Tibial nerve (tissue), 4 donors: Measurements from ENCODE around the gene MAP1LC3B2. TPM values are rescaled to one million over a fixed set of nuclear protein-coding genes. Genes with fewer than 3 reads are reported as not detected.

Experiments used
- DNase-seq, 2 donors: peaks; one replicate each; pipeline ENCODE4 v3.0.0-alpha.2; 2019; ENCODE audit warnings: low spot score in 2 of 2
- H3K27ac ChIP-seq, 4 donors: fragments of 200-600 bp; sonication (generic) in 3 of 4; one replicate each; pipeline ENCODE4 v1.5.1; 2017 to 2019; ENCODE audit warnings: mild to moderate bottlenecking in 1 of 4
- H3K27me3 ChIP-seq, 2 donors: fragments of 200-600 bp; sonication (generic) in 1 of 2; one replicate each; pipeline versions ENCODE4 v1.5.1 to v1.6.0; 2017 to 2019
- H3K36me3 ChIP-seq, 3 donors: fragments of 200-600 bp; sonication (generic); one replicate each; pipeline ENCODE4 v1.5.1; 2018 to 2019
- H3K4me1 ChIP-seq, 4 donors: fragments of 200-600 bp; sonication (generic) in 3 of 4; one replicate each; pipeline ENCODE4 v1.5.1; 2017 to 2019
- H3K4me3 ChIP-seq, 4 donors: fragments of 200-600 bp; sonication (generic) in 3 of 4; one replicate each; pipeline ENCODE4 v1.5.1; 2017 to 2019; ENCODE audit warnings: mild to moderate bottlenecking in 1 of 4, moderate library complexity in 1 of 4
- H3K9me3 ChIP-seq, 4 donors: fragments of 200-600 bp; sonication (generic) in 3 of 4; one replicate each; pipeline ENCODE4 v1.5.1; 2017 to 2019
- EP300 ChIP-seq, 2 donors: sonication (generic); formaldehyde crosslinking; IDR thresholded peaks; one replicate each; pipeline ENCODE4 v1.6.1; 2017; ENCODE audit warnings: antibody characterized with exemption in 2 of 2, mild to moderate bottlenecking in 1 of 2
- POLR2A ChIP-seq, 2 donors: fragments of 450-650 bp; IDR thresholded peaks; one replicate each; pipeline ENCODE4 v1.6.1; 2017; ENCODE audit warnings: antibody characterized with exemption in 2 of 2, mild to moderate bottlenecking in 2 of 2, moderate library complexity in 2 of 2
- WGBS, 2 donors: methylation state at CpG; one replicate each; pipeline ENCODE4 v1.1.5; 2018; 5-methylcytosine and 5-hydroxymethylcytosine counted together
- total RNA-seq, 4 donors: library from RNA; depleted of rRNA; stranded (reverse); fragments of >200 nt; gene quantifications; one replicate each; pipeline ENCODE4 v1.1.0, GENCODE V29; 2016
- TF ChIP-seq, protein P1 (sequence below), 5 experiments: fragments of 200-600 bp in 3 of 5; fragments of 450-650 bp in 2 of 5; sonication (generic) in 3 of 5; IDR thresholded peaks; one replicate each; pipeline ENCODE4 v1.5.1; 2016 to 2019; ENCODE audit warnings: antibody characterized with exemption in 5 of 5, mild to moderate bottlenecking in 3 of 5, moderate library complexity in 2 of 5

MAP1LC3B2 gene
- total RNA-seq, 4 donors from 2014 or later = 0.98 to 1.7 TPM; not detected in 2

DNA sequence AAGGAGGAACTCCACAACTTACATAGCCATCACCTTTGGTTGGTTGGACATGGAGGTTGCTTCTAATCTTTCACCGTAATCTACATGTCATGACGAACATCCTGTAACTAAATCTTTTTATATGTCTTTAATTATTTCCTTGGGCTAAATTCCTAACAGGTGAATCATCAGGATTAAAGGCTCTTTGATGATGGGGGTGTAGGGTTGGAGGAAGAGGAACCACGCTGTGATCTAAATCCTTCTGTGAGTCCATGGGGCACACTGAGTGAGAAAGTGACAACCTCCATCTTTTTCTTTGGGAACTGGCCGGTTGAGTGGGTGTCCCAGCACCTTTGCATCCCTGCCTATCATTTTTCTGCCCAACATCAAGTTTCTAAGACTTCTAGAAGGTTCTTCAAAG lies 31.1 kb upstream of the MAP1LC3B2 start:
- Histone ChIP-seq H3K4me1 (peaks cover 0 to 62% (median 28%) of the 10 kb centered on the region in 4 donors), H3K9me3 (no peaks in the 10 kb centered on the region), H3K27ac (peak overlapping the region; percentile 32 to 79 (median 66)), H3K4me3 (no peak overlapping the region), H3K27me3 (no peaks in the 10 kb centered on the region), H3K36me3 (no peaks in the 10 kb centered on the region)
- no peak for DNase-seq
- TF ChIP-seq, protein P1, sequence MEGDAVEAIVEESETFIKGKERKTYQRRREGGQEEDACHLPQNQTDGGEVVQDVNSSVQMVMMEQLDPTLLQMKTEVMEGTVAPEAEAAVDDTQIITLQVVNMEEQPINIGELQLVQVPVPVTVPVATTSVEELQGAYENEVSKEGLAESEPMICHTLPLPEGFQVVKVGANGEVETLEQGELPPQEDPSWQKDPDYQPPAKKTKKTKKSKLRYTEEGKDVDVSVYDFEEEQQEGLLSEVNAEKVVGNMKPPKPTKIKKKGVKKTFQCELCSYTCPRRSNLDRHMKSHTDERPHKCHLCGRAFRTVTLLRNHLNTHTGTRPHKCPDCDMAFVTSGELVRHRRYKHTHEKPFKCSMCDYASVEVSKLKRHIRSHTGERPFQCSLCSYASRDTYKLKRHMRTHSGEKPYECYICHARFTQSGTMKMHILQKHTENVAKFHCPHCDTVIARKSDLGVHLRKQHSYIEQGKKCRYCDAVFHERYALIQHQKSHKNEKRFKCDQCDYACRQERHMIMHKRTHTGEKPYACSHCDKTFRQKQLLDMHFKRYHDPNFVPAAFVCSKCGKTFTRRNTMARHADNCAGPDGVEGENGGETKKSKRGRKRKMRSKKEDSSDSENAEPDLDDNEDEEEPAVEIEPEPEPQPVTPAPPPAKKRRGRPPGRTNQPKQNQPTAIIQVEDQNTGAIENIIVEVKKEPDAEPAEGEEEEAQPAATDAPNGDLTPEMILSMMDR (IDR thresholded peaks at IDR 0.05) = no peak
- TF ChIP-seq POLR2A (IDR thresholded peaks at IDR 0.05) (no peak), EP300 (IDR thresholded peaks at IDR 0.05) (no peak)
- 71 to 84% methylated on average over 4 of the region's 4 CpGs for whole genome bisulfite sequencing, 2 donors

DNA sequence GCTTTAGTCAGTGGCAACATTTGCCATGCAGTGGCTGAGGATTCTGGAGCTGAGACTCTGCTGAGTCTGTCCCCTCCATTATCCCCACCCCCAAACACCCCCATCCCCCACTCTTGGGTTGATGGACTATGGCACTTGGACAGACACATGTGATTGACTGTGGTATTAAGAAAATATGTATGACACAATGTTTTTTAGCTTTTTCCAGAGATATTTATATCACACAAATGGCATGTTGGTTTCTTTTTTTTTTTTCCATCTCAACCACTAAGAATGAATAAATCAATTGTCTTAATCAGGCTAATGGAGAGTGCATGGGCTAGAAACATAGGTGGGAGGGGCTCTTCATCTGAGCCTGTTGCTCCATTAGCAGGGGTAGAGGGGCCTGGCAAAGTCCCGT lies 30.7 kb upstream of the MAP1LC3B2 start:
- Histone ChIP-seq H3K36me3 (no peaks in the 10 kb centered on the region), H3K4me3 (no peak overlapping the region), H3K4me1 (peaks cover 0 to 66% (median 32%) of the 10 kb centered on the region in 4 donors), H3K27ac (peak overlapping the region; percentile 32 to 79 (median 66)), H3K27me3 (no peaks in the 10 kb centered on the region), H3K9me3 (no peaks in the 10 kb centered on the region)
- 41 to 48% methylated on average over 1 of the region's 1 CpG for WGBS, 2 donors
- no peak for DNase-seq
- TF ChIP-seq, protein P1 (IDR thresholded peaks at IDR 0.05) = no peak
- TF ChIP-seq EP300 (IDR thresholded peaks at IDR 0.05) (no peak), POLR2A (IDR thresholded peaks at IDR 0.05) (no peak)

DNA sequence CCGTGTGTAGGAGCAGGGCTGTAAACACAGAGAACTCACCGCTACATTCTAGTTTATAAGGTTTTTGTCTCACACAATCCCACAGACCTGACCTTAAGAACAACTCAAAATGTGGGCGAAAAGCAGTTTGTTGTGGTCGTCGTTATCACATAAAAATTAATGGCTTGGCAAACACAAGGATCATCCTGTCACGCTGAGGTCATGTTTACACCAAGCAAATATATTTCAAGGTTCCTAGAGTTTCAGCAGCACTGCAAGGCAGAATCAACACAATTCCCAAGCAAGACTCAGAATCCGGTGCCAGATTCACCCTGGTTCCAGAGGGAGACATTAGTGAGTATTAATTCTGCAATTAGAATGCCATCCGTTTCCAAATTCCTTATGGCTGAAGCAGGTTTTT lies 30.1 kb upstream of the MAP1LC3B2 start:
- 39 to 43% methylated on average over 8 of the region's 8 CpGs for WGBS, 2 donors
- Histone ChIP-seq H3K4me3 (no peak overlapping the region), H3K27ac (peak overlapping the region; percentile 32 to 79 (median 66)), H3K4me1 (peaks cover 0 to 69% (median 34%) of the 10 kb centered on the region in 4 donors), H3K9me3 (no peaks in the 10 kb centered on the region), H3K27me3 (no peaks in the 10 kb centered on the region), H3K36me3 (no peaks in the 10 kb centered on the region)
- TF ChIP-seq, protein P1 (IDR thresholded peaks at IDR 0.05) = no peak
- TF ChIP-seq POLR2A (IDR thresholded peaks at IDR 0.05) = no peak
- no peak for TF ChIP-seq EP300 (IDR thresholded peaks at IDR 0.05)
- no peak for DNase-seq

DNA sequence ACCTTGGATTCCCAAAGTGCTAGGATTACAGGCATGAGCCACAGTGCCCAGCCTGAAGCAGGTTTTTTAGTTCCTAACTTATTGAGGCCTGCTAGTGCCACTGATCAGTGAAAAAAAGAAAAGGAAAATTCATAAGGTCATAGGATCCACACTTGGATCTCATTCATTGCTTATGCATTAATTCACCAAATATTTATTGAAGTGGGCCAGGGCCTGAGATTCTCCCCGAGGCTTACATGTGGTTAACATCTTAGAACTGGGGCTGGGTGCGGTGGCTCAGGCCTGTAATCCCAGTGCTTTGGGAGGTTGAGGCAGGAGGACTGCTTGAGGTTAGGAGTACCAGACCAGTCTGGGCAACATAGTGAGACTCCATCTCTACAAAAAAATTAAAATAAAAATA lies 29.5 kb upstream of the MAP1LC3B2 start:
- Histone ChIP-seq H3K36me3 (no peaks in the 10 kb centered on the region), H3K9me3 (no peaks in the 10 kb centered on the region), H3K4me3 (no peak overlapping the region), H3K27ac (peak overlapping the region in 2 of 4 donors; percentile 73 to 79), H3K27me3 (no peaks in the 10 kb centered on the region), H3K4me1 (peaks cover 0 to 71% (median 34%) of the 10 kb centered on the region in 4 donors)
- TF ChIP-seq EP300 (IDR thresholded peaks at IDR 0.05) (no peak), POLR2A (IDR thresholded peaks at IDR 0.05) (no peak)
- TF ChIP-seq, protein P1 (IDR thresholded peaks at IDR 0.05) = no peak
- WGBS, 2 donors = 71 to 80% methylated on average over 2 of the region's 2 CpGs
- DNase-seq = no peak

DNA sequence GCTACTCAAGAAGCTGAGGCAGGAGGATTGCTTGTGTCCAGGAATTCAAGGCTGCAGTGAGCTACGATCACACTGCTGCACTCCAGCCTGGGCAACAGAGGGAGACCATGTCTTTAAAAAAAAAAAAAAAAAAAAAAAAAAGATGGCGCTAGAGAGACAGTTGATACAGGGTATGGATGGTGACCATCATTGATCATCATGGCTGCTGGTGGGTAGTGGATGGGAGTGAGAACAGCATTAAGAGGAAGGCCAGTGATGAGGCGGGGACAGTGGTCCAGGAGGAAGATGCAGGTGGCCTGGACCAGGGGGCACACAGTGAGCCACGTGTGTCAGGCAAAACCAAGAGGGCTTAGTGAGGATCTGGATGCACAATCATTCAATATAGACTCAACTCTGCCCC lies 26.8 kb upstream of the MAP1LC3B2 start:
- no peaks in the 10 kb centered on the region for H3K9me3 ChIP-seq
- no peaks in the 10 kb centered on the region for H3K36me3 ChIP-seq
- H3K4me3 ChIP-seq = no peak overlapping the region
- no peak for DNase-seq
- peak overlapping the region in 3 of 4 donors; percentile 76 to 91 (median 89) for H3K27ac ChIP-seq
- no peaks in the 10 kb centered on the region for H3K27me3 ChIP-seq
- H3K4me1 ChIP-seq = peaks cover 0 to 57% (median 28%) of the 10 kb centered on the region in 4 donors
- TF ChIP-seq EP300 (IDR thresholded peaks at IDR 0.05) (no peak), POLR2A (IDR thresholded peaks at IDR 0.05) (no peak)
- TF ChIP-seq, protein P1 (IDR thresholded peaks at IDR 0.05) = no peak
- 71 to 77% methylated on average over 4 of the region's 4 CpGs for WGBS, 2 donors
